SU-DHL-6 (cell line): ENCODE data around the gene BCAS3.

ENCODE experiments used
- H2AFZ ChIP-seq: fragments of 200-600 bp; sonication (generic); 2 replicates; pipeline ENCODE4 v1.6.1; 2014; ENCODE audit warnings: low read depth, mild to moderate bottlenecking, moderate library complexity, mixed read lengths, antibody characterized with exemption, low read length; ENCODE audit not compliant: severe bottlenecking
- H3F3A ChIP-seq: fragments of 200-600 bp; shearing (Covaris generic); 2 replicates; pipeline ENCODE4 v1.6.0; 2016; ENCODE audit warnings: antibody characterized with exemption, mild to moderate bottlenecking; ENCODE audit not compliant: insufficient read depth
- H3K27ac ChIP-seq: fragments of 200-600 bp; sonication (generic); 2 replicates; pipeline ENCODE4 v1.5.1; 2016; ENCODE audit warnings: low read depth, mild to moderate bottlenecking, low read length, moderate library complexity, mixed read lengths
- H3K27me3 ChIP-seq: fragments of 200-600 bp; sonication (generic), shearing (Covaris generic); 2 replicates; pipeline ENCODE4 v1.6.0; 2014; ENCODE audit warnings: mild to moderate bottlenecking, low read length
- H3K36me3 ChIP-seq: fragments of 200-600 bp; sonication (generic); 2 replicates; pipeline ENCODE4 v1.6.1; 2014; ENCODE audit warnings: mild to moderate bottlenecking, low read length, mixed read lengths
- H3K4me2 ChIP-seq: fragments of 300-600, 200-600 bp; shearing (Covaris generic), sonication (generic); 2 replicates; pipeline ENCODE4 v1.6.0; 2014; ENCODE audit warnings: low read length, low read depth, mild to moderate bottlenecking; ENCODE audit not compliant: poor library complexity, severe bottlenecking
- H3K4me3 ChIP-seq: fragments of 200-600 bp; sonication (generic); 2 replicates; pipeline ENCODE4 v1.5.1; 2014; ENCODE audit warnings: antibody characterized with exemption, low read length, mild to moderate bottlenecking, mixed read lengths; ENCODE audit not compliant: insufficient read depth, poor library complexity, severe bottlenecking
- H3K79me2 ChIP-seq: fragments of 200-600 bp; sonication (generic); 2 replicates; pipeline ENCODE4 v1.6.1; 2014; ENCODE audit warnings: mild to moderate bottlenecking, low read length, moderate library complexity; ENCODE audit not compliant: insufficient read depth
- H3K9ac ChIP-seq: fragments of 200-600 bp; sonication (generic); 2 replicates; pipeline ENCODE4 v1.7.0; 2014; ENCODE audit warnings: mild to moderate bottlenecking, low read length
- H3K9me2 ChIP-seq: fragments of 200-600 bp; sonication (generic); replicated peaks from 2 replicates; pipeline ENCODE4 v1.6.1; 2014; ENCODE audit warnings: low read length; ENCODE audit not compliant: insufficient read depth
- H3K9me3 ChIP-seq: fragments of 200-600 bp; sonication (generic); 2 replicates; pipeline ENCODE4 v1.6.1; 2014; ENCODE audit warnings: low read length, mixed read lengths; ENCODE audit not compliant: insufficient read depth
- H4K20me1 ChIP-seq: fragments of 200-600 bp; sonication (generic); 2 replicates; pipeline ENCODE4 v1.6.1; 2014; ENCODE audit warnings: low read depth, mild to moderate bottlenecking, antibody characterized with exemption, low read length, moderate library complexity, mixed read lengths
- EZH2phosphoT487 ChIP-seq: fragments of 200-600 bp; sonication (generic), shearing (Covaris generic); conservative IDR thresholded peaks from 2 replicates; pipeline ENCODE4 v1.6.1; 2018; ENCODE audit warnings: mild to moderate bottlenecking, antibody characterized with exemption, low read length, moderate library complexity, mixed read lengths
- TF ChIP-seq, protein P1 (sequence below): fragments of 200-600 bp; sonication (generic); IDR thresholded peaks from one replicate; pipeline ENCODE4 v1.5.1; 2017; ENCODE audit warnings: antibody characterized with exemption, mild to moderate bottlenecking, low read length, moderate library complexity; ENCODE audit not compliant: insufficient read depth, poor library complexity, severe bottlenecking

Gene BCAS3

DNA sequence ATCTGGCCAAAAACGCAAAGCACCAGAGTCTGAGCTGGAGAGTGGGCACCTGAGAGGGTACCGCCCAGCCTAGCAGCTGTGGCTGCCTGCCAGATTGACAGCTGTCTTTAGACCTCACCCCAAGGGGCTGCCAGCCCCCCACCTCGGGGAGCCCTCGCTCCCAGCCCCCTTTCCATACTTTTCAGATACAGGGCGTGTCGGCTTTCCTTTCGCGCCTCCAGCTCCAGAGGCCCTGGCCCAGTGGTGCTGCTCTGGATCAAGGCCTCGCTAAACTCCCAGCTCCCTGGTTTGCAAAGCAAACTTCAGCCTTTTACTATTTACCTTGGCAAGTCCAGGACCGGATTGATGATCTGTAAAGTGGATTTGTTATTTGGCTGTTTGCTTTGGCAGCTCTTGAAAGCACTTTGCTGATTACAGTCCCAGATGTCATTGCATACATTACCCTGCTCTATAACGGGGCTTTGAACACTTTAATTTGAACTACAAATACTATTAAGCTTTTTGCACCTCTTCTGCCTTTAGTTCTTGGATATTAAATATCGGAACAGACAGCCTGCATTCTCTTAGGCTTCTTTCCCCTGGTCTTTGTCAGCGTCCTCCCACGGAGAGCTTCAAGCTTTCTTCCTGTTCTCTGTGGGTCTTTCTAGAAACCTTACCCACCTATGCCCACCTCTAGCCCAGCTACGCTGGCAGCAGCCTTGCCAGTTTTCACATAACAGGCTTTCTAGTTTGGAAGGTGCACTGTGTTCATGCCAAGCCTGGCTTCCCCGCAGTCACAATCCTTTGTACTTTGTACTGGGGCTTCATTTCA lies 658.4 kb downstream of the BCAS3 start:
- Histone ChIP-seq H3K9me3 (no peaks in the 10 kb centered on the region), H3K4me3 (no peak overlapping the region), H3K9ac (no peak overlapping the region), H3K9me2 (no peaks in the 10 kb centered on the region), H3K36me3 (no peaks in the 10 kb centered on the region), H3K4me2 (no peak overlapping the region), H3K27ac (no peak overlapping the region), H3K79me2 (no peaks in the 10 kb centered on the region), H3K27me3 (no peaks in the 10 kb centered on the region), H3F3A (no peaks in the 10 kb centered on the region), H4K20me1 (no peaks in the 10 kb centered on the region), H2AFZ (no peak overlapping the region)
- TF ChIP-seq, protein P1, sequence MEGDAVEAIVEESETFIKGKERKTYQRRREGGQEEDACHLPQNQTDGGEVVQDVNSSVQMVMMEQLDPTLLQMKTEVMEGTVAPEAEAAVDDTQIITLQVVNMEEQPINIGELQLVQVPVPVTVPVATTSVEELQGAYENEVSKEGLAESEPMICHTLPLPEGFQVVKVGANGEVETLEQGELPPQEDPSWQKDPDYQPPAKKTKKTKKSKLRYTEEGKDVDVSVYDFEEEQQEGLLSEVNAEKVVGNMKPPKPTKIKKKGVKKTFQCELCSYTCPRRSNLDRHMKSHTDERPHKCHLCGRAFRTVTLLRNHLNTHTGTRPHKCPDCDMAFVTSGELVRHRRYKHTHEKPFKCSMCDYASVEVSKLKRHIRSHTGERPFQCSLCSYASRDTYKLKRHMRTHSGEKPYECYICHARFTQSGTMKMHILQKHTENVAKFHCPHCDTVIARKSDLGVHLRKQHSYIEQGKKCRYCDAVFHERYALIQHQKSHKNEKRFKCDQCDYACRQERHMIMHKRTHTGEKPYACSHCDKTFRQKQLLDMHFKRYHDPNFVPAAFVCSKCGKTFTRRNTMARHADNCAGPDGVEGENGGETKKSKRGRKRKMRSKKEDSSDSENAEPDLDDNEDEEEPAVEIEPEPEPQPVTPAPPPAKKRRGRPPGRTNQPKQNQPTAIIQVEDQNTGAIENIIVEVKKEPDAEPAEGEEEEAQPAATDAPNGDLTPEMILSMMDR, result no peak
- TF ChIP-seq EZH2phosphoT487, result no peak

DNA sequence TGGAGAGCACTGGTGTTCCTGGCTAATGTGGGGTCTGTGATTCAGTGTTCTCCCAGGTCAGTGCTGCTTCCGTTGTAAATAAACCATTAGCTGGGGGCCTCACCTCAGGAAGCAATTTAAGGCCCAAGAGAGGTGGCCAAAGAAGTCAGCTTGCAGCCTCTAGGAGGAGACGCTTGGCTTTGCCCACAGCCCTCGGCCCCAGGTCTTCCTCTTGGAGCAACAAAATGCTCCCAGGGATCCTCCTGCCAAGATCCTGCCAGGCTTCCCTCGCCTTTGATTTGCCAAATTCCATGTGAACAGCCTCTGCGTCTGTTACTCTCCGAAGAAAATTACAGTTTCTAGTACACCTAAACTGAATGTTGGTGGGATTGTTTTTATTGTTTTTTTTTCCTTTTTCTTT lies 659.6 kb downstream of the BCAS3 start:
- Histone ChIP-seq H4K20me1 (no peaks in the 10 kb centered on the region), H3K4me2 (no peak overlapping the region), H3F3A (no peaks in the 10 kb centered on the region), H3K9ac (no peak overlapping the region), H3K4me3 (no peak overlapping the region), H3K79me2 (no peaks in the 10 kb centered on the region), H3K27me3 (no peaks in the 10 kb centered on the region), H3K9me2 (no peaks in the 10 kb centered on the region), H2AFZ (no peak overlapping the region), H3K9me3 (no peaks in the 10 kb centered on the region), H3K27ac (no peak overlapping the region), H3K36me3 (no peaks in the 10 kb centered on the region)
- no peak for TF ChIP-seq EZH2phosphoT487
- TF ChIP-seq, protein P1, result no peak

DNA sequence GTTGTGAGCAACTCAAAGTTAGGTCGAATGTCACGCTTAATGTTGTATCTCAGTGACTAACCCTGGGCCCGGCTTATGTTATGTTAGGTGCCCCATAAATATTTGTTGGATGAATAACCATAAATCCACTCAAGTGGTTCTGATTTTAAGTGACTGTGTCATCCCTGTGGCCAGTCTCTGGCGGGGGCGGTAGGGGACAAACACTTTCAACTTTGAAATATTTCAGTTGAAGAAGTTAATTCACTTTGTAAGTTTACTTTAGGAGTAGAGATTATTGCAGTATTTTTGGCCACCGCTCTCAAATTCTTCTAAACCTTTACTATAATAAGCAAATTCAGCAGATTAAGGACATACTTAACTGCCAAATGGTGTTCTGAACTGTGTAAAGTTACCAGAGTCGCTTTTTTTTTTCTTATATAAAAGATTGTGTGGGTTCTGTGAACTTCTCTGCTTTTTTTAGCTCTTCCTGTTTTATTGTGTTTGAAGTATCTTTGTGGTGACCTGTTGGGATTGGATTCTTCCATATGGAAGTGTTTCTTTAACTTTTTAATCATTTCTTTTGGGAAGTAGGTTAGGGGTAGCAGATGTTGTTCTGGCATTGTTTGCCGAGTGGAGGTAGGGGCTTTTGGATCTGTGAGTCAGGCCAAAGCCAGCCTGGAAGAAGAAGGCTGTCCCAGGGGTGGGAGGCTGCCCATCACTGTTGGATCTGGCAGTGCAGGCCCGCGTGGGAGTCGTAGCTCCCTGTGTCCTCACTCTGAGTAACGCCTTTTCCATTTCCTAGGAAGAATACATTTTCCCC lies 660.5 kb downstream of the BCAS3 start:
- H3K9ac ChIP-seq, result no peak overlapping the region
- H3K4me2 ChIP-seq, result no peak overlapping the region
- TF ChIP-seq, protein P1, result no peak
- no peak for TF ChIP-seq EZH2phosphoT487
- H2AFZ ChIP-seq, result no peak overlapping the region
- H3F3A ChIP-seq, result no peaks in the 10 kb centered on the region
- H3K36me3 ChIP-seq, result no peaks in the 10 kb centered on the region
- no peaks in the 10 kb centered on the region for H3K9me3 ChIP-seq
- H3K79me2 ChIP-seq, result no peaks in the 10 kb centered on the region
- no peaks in the 10 kb centered on the region for H3K27me3 ChIP-seq
- H3K4me3 ChIP-seq, result no peak overlapping the region
- no peak overlapping the region for H3K27ac ChIP-seq
- no peaks in the 10 kb centered on the region for H4K20me1 ChIP-seq
- no peaks in the 10 kb centered on the region for H3K9me2 ChIP-seq
